ENCODE results near the gene TAF11. TPM values are rescaled to one million over a fixed set of nuclear protein-coding genes. Genes with fewer than 3 reads are reported as not detected.
A peak's percentile ranks its signal among the peaks of the same experiment; 100 is the strongest.
"Not testable (repeated sequence)": the region's sequence is repeated elsewhere in the genome, so short reads cannot be mapped to it uniquely, and the experiment has no call there.

The TAF11 gene
- total RNA-seq, 1 experiment from 2014 or later, result 32.9 TPM

GRCh38 chr6:34888874-34889555, 1.2 kb upstream of the TAF11 start, which contains the start of gene ANKS1A:
TSS of gene ANKS1A (plus strand) at chr6:34889255. CDS start at chr6:34889403, 148 bp downstream.
- peak within 1 kb of the TSS; percentile 76 for H3K27ac ChIP-seq (ENCODE audit: low read depth, low read length, poor library complexity, severe bottlenecking)
- no peaks in the 10 kb centered on the region for H3K9me3 ChIP-seq (ENCODE audit: low read depth, low read length, poor library complexity, severe bottlenecking)
- no peak for TF ChIP-seq CTCF (conservative IDR thresholded peaks at IDR 0.05; ENCODE audit: low read depth, low read length)
- no peak for TF ChIP-seq EZH2 (IDR thresholded peaks at IDR 0.05; ENCODE audit: borderline replicate concordance, low read depth, low read length, poor library complexity, severe bottlenecking)
- peak; percentile 83 for DNase-seq (ENCODE audit: low spot score)
- ChIA-PET CTCF (interaction anchor here (0.6 to 0.7 kb wide), 3 partner anchors 21 to 1918 kb away, joined by 3 to 5 read pairs (median 3); no protein-coding TSS in a partner anchor), POLR2A (ENCODE audit: low non-redundant PET) (interaction anchor here (0.6 kb wide), 2 partner anchors 12 to 127 kb away, joined by 3 to 9 read pairs; no protein-coding TSS in a partner anchor)
- peak within 1 kb of the TSS; percentile 76 for H3K4me3 ChIP-seq (ENCODE audit: low read depth, low read length, poor library complexity, severe bottlenecking)
- no peaks in the 10 kb centered on the region for H3K27me3 ChIP-seq (replicated peaks; ENCODE audit: insufficient read depth, low read depth, low read length, poor library complexity)
- peaks cover 8% of the 10 kb centered on the region for H3K4me1 ChIP-seq (ENCODE audit: insufficient read depth, low read length, poor library complexity, severe bottlenecking)
- no TSS peak for BruUV-seq (replicated peaks)
- H3K36me3 ChIP-seq (ENCODE audit: insufficient read depth, low read length, poor library complexity, severe bottlenecking), result no peaks in the 10 kb centered on the region
- intact Hi-C loops (cut with micrococcal nuclease; ENCODE audit: unreplicated experiment), result no loop called here

- no peaks in the 10 kb centered on the region for H3K36me3 ChIP-seq (ENCODE audit: insufficient read depth, low read length, poor library complexity, severe bottlenecking)
- H3K4me3 ChIP-seq (ENCODE audit: low read depth, low read length, poor library complexity, severe bottlenecking), result peak overlapping the region; percentile 76
- no peak for DNase-seq (ENCODE audit: low spot score)
- H3K27ac ChIP-seq (ENCODE audit: low read depth, low read length, poor library complexity, severe bottlenecking), result peak overlapping the region; percentile 76
- BruUV-seq (replicated peaks), result no TSS peak
- H3K4me1 ChIP-seq (ENCODE audit: insufficient read depth, low read length, poor library complexity, severe bottlenecking), result peaks cover 8% of the 10 kb centered on the region
- no peaks in the 10 kb centered on the region for H3K9me3 ChIP-seq (ENCODE audit: low read depth, low read length, poor library complexity, severe bottlenecking)
- CTCF ChIA-PET, result interaction anchor here (0.6 to 0.7 kb wide), 2 partner anchors 21 to 1918 kb away, joined by 3 read pairs; no protein-coding TSS in a partner anchor
- H3K27me3 ChIP-seq (replicated peaks; ENCODE audit: insufficient read depth, low read depth, low read length, poor library complexity), result no peaks in the 10 kb centered on the region
- intact Hi-C loops (cut with micrococcal nuclease; ENCODE audit: unreplicated experiment), result no loop called here
- TF ChIP-seq CTCF (conservative IDR thresholded peaks at IDR 0.05; ENCODE audit: low read depth, low read length), result no peak
- no peak for TF ChIP-seq EZH2 (IDR thresholded peaks at IDR 0.05; ENCODE audit: borderline replicate concordance, low read depth, low read length, poor library complexity, severe bottlenecking)
- POLR2A ChIA-PET (ENCODE audit: low non-redundant PET), result interaction anchor here (0.6 to 0.7 kb wide), 3 partner anchors 45 to 127 kb away, joined by 3 to 4 read pairs (median 3); no protein-coding TSS in a partner anchor
Observed at GRCh38 chr6:34888514-34888856, 643 bp upstream of the TAF11 start.

- CTCF ChIA-PET; POLR2A ChIA-PET (ENCODE audit: low non-redundant PET); DNase-seq (ENCODE audit: low spot score); H3K27me3 ChIP-seq (replicated peaks; ENCODE audit: insufficient read depth, low read depth, low read length, poor library complexity); H3K4me1 ChIP-seq (ENCODE audit: insufficient read depth, low read length, poor library complexity, severe bottlenecking); H3K9me3 ChIP-seq (ENCODE audit: low read depth, low read length, poor library complexity, severe bottlenecking); intact Hi-C loops (cut with micrococcal nuclease; ENCODE audit: unreplicated experiment); BruUV-seq (replicated peaks); H3K27ac ChIP-seq (ENCODE audit: low read depth, low read length, poor library complexity, severe bottlenecking); H3K4me3 ChIP-seq (ENCODE audit: low read depth, low read length, poor library complexity, severe bottlenecking); H3K36me3 ChIP-seq (ENCODE audit: insufficient read depth, low read length, poor library complexity, severe bottlenecking): not testable (repeated sequence)
Observed at GRCh38 chr6:34885837-34886236, 2.0 kb downstream of the TAF11 start.

- BruUV-seq (replicated peaks), result no TSS peak
- TF ChIP-seq CTCF (conservative IDR thresholded peaks at IDR 0.05; ENCODE audit: low read depth, low read length), result no peak
- Histone ChIP-seq H3K36me3 (ENCODE audit: insufficient read depth, low read length, poor library complexity, severe bottlenecking) (peaks cover 12% of the 10 kb centered on the region), H3K4me3 (ENCODE audit: low read depth, low read length, poor library complexity, severe bottlenecking) (no peak overlapping the region), H3K4me1 (ENCODE audit: insufficient read depth, low read length, poor library complexity, severe bottlenecking) (peaks cover 3% of the 10 kb centered on the region), H3K27ac (ENCODE audit: low read depth, low read length, poor library complexity, severe bottlenecking) (no peak overlapping the region), H3K9me3 (ENCODE audit: low read depth, low read length, poor library complexity, severe bottlenecking) (no peaks in the 10 kb centered on the region), H3K27me3 (replicated peaks; ENCODE audit: insufficient read depth, low read depth, low read length, poor library complexity) (no peaks in the 10 kb centered on the region)
- ChIA-PET CTCF (no interaction called here), POLR2A (ENCODE audit: low non-redundant PET) (no interaction called here)
- DNase-seq (ENCODE audit: low spot score), result no peak
- intact Hi-C loops (cut with micrococcal nuclease; ENCODE audit: unreplicated experiment), result no loop called here
Observed at GRCh38 chr6:34884996-34885395, 2.8 kb downstream of the TAF11 start.

- H3K27ac ChIP-seq (ENCODE audit: low read depth, low read length, poor library complexity, severe bottlenecking); DNase-seq (ENCODE audit: low spot score); BruUV-seq (replicated peaks); intact Hi-C loops (cut with micrococcal nuclease; ENCODE audit: unreplicated experiment); H3K27me3 ChIP-seq (replicated peaks; ENCODE audit: insufficient read depth, low read depth, low read length, poor library complexity); POLR2A ChIA-PET (ENCODE audit: low non-redundant PET); CTCF ChIA-PET; H3K4me1 ChIP-seq (ENCODE audit: insufficient read depth, low read length, poor library complexity, severe bottlenecking); H3K9me3 ChIP-seq (ENCODE audit: low read depth, low read length, poor library complexity, severe bottlenecking); H3K4me3 ChIP-seq (ENCODE audit: low read depth, low read length, poor library complexity, severe bottlenecking): not testable (repeated sequence)
- H3K36me3 ChIP-seq (ENCODE audit: insufficient read depth, low read length, poor library complexity, severe bottlenecking), result peaks cover 19% of the 10 kb centered on the region
Observed at GRCh38 chr6:34884073-34884472, 3.8 kb downstream of the TAF11 start.

Data from A673 (cell line).